Ureter (tissue), 1 donor: ENCODE measurements around the gene JMJD1C. TPM values are rescaled to one million over a fixed set of nuclear protein-coding genes. Genes with fewer than 3 reads are reported as not detected.

Source experiments
- DNase-seq: peaks from one replicate; pipeline ENCODE4 v3.0.0-alpha.2; 2020; ENCODE audit warnings: low spot score
- total RNA-seq: library from RNA; stranded (reverse); gene quantifications from one replicate; pipeline ENCODE4 v1.2.4, GENCODE V29; 2023
- donor health status: DM: yes; HTN: yes; CAD: no.

JMJD1C gene
- total RNA-seq, 1 donor from 2014 or later = 88.2 TPM

DNA sequence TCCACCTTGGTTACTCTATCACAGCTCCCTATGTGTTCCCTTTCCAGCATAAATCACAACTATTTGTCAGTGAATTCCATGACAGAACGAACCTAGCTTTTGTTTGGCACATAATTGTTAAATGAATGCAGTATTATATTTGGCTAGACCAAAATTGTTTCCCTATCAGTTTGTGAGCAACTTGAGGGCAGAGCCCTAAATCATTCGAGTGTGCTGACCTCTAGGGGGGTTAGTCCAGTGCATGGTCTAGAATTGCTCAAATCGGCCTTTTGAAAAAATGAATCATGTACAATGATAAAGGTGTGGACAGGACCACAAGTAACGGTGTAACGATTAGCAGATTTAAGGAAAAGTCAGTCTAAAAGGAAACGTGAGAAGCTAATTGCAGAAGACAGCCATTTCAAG lies 333.1 kb downstream of the JMJD1C start:
- DNase-seq = no peak

DNA sequence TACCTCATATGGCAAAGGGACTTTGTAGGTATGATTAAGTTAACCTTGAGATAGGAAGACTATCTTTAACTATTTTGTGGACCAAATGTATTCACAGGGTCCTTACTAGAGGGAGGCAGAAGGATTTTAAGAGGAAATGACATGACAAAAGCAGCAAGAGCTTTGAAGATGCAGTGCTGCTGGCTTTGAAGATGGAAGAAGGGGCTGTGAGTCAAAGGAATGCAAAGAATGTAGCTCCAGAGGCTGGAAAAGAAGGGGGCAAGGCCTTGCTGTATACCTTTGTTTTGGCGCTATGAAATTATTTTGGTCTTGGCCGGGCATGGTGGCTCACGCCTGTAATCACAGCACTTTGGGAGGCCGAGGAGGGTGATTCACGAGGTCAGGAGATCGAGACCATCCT lies 335.9 kb downstream of the JMJD1C start:
- DNase-seq = no peak

DNA sequence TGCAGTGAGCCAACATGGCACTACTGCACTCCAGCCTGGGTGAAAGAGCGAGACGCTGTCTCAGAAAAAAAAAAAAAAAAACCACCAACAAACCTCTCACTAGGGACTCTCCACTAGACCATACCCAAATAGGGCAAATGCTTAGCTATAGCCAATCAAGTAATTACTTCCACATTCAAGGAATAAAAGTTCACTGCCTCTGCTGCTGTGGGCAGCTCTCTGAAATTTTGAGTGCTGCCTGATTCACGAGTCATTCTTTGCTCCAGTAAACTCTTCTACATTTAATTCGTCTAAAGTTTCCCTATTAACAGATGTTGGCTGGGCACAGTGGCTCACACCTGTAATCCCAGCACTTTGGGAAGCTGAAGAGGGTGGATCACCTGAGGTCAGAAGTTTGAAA lies 337.3 kb downstream of the JMJD1C start:
- no peak for DNase-seq

DNA sequence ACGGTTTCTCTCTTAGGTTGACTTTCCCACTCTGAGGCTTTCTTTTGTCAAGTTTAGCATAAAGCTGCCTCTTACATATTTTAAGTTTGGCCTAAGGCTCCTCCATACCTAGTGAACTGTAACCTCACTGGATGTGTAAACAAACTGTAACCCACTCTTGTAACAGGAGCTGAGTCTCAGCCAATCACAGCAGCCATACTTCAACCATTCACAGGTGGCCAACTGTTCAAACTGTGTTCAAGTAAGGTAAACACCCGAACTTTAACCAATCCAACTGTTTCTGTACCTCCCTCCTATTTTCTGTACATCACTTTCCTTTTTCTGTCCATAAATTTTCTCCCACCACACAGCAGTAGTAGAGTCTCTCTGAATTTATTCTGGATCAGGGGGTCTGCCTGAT lies 340.3 kb downstream of the JMJD1C start:
- no peak for DNase-seq

DNA sequence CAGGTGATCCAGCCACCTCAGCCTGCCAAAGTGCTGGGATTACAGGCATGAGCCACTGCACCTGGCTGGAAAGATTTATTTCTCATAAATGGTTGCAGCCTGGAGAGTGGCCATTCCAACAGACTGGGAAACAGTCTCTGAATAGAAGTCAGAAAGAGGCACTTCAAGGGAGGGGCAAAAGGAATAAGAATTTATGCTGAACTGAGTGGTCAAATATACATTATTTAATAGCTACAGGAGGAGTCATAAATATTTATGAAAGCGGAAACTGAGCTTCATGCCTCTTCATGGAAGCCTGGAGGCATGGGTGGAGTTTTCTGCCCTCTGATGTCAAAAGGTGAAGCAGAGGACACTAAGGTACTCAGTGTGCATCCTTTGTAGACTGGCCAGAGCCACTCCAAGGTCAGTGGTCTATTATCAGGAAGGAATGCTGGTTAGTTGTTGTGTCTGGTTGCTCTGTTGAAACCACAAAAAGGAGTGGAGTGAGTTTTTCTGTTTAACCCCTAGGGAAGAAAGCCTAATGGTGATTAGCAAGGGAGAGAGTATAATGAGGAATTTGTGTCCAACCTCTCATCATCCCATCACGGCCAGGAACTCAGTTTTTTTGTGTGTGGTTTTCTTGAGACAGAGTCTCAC lies 341.9 kb downstream of the JMJD1C start:
- DNase-seq = no peak

DNA sequence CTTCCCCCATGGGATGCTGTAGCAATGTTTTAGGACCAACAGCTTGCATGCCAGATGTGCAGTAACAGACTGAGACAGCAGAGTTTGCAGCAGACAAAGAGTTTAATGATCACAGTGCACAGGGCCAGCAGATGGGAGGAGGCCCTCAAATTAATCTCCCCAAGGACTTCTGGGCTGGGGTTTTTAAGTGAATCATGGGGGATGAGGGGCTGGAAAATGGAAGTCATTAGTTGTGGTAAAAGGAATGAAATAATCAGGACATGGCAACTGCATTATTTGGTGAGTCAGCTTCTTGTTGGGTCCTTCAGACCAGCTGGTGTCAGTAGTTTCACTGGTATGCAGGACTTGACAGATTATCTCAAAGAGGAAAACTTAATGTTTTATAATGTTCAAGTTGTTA lies 345.2 kb downstream of the JMJD1C start:
- DNase-seq = no peak

DNA sequence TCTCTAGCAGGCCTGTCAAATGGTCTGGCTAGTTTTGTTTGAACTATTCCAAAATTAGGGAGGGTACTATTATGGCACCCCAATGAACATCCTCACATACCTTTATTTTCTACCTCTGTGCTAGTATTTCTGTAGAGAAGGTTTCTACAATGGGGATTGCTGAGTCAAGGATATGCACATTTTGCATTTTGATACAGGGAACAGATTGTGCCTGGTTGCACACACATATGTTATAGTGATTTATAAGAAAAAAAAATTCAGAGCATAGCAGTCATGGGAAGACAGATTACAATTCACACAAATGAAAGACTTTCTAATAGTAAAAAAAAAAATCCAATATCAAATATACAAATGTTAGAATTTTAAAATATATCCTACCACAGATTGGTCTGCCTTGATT lies 346.7 kb downstream of the JMJD1C start:
- DNase-seq = no peak

Other genes with a start within 250 kb of the JMJD1C start
- 56.7 TPM for gene REEP3, start 55.4 kb upstream of the JMJD1C start, total RNA-seq